B cell (primary cell): Measurements from ENCODE around the gene CEP128. TPM values are rescaled to one million over a fixed set of nuclear protein-coding genes. Genes with fewer than 3 reads are reported as not detected.

Experiments
- ATAC-seq: fragments of 200-7000 bp; cut with Tn5 transposase; one replicate; pipeline ENCODE4 v1.10.0; 2021; ENCODE audit warnings: low read depth, mild to moderate bottlenecking, moderate number of reproducible peaks, moderate library complexity
- CTCF ChIA-PET: fragments of 350-600 bp; sonication (Branson Sonifier 250); formaldehyde crosslinking; loops from one replicate; lab custom pipeline; 2021; ENCODE audit warnings: antibody characterized with exemption, inconsistent platforms; lab: Charles Lee
- POLR2A ChIA-PET: fragments of 350-600 bp; sonication (Branson Sonifier 250); formaldehyde crosslinking; loops from one replicate; lab custom pipeline; 2021; ENCODE audit warnings: antibody characterized with exemption; lab: Charles Lee
- DNase-seq: peaks from one replicate; pipeline ENCODE4 v3.0.0; 2013
- H2AFZ ChIP-seq: 2 replicates; pipeline ENCODE4 v1.6.1; 2012; ENCODE audit warnings: mild to moderate bottlenecking, low read depth, low read length; ENCODE audit not compliant: insufficient read depth, poor library complexity, severe bottlenecking
- H3K27ac ChIP-seq, 2 donors: 1 replicate in 1 of 2; 2 replicates in 1 of 2; pipeline ENCODE4 v1.5.1; 2012 to 2013; ENCODE audit warnings: low read length in 2 of 2, mild to moderate bottlenecking in 2 of 2, moderate library complexity in 1 of 2
- H3K27me3 ChIP-seq, 4 experiments: fragments of 200-600 bp in 1 of 4; sonication (generic) in 1 of 4; replicated peaks in 1 of 4; 1 replicate in 2 of 4; 2 replicates in 2 of 4; pipeline versions ENCODE4 v1.6.1 to v1.7.0; 2013 to 2016; ENCODE audit warnings: low read length in 3 of 4, mild to moderate bottlenecking in 2 of 4, mixed read lengths in 1 of 4, moderate library complexity in 1 of 4; ENCODE audit not compliant: insufficient read depth in 4 of 4, control insufficient read depth in 3 of 4; ENCODE audit errors: control extremely low read depth in 1 of 4
- H3K36me3 ChIP-seq, 2 experiments: replicated peaks in 1 of 2; 1 replicate in 1 of 2; 2 replicates in 1 of 2; pipeline versions ENCODE4 v1.6.1 to v1.7.1; 2013; ENCODE audit warnings: low read length in 1 of 2; ENCODE audit not compliant: insufficient read depth in 2 of 2, control insufficient read depth in 1 of 2; ENCODE audit errors: control extremely low read depth in 1 of 2, extremely low read depth in 1 of 2
- H3K4me1 ChIP-seq, 2 donors: fragments of 200-600 bp in 1 of 2; sonication (generic) in 1 of 2; 1 replicate in 1 of 2; 2 replicates in 1 of 2; pipeline versions ENCODE4 v1.5.1 to v1.6.1; 2013 to 2017; ENCODE audit warnings: low read length in 2 of 2; ENCODE audit not compliant: control insufficient read depth in 2 of 2, insufficient read depth in 2 of 2
- H3K4me2 ChIP-seq: replicated peaks from 2 replicates; pipeline ENCODE3; 2012; ENCODE audit warnings: mild to moderate bottlenecking, low read depth, low read length; ENCODE audit not compliant: poor library complexity, severe bottlenecking
- H3K4me3 ChIP-seq, 5 experiments: fragments of 200-600 bp in 1 of 5; sonication (generic) in 1 of 5; 1 replicate in 3 of 5; 2 replicates in 2 of 5; pipeline versions ENCODE4 v1.5.1 to v1.7.0; 2011 to 2016; ENCODE audit warnings: low read length in 4 of 5, mild to moderate bottlenecking in 4 of 5, low read depth in 2 of 5, control low read depth in 1 of 5, moderate library complexity in 1 of 5; ENCODE audit not compliant: insufficient read depth in 1 of 5; ENCODE audit errors: control extremely low read depth in 1 of 5, extremely low read depth in 1 of 5
- H3K79me2 ChIP-seq: fragments of 200-600 bp; sonication (generic); one replicate; pipeline ENCODE4 v1.6.0; 2016; ENCODE audit warnings: low read length; ENCODE audit not compliant: control insufficient read depth, insufficient read depth
- H3K9ac ChIP-seq: fragments of 200-600 bp; sonication (generic); 2 replicates; pipeline ENCODE4 v1.6.1; 2017; ENCODE audit warnings: mild to moderate bottlenecking, low read length, moderate library complexity
- H3K9me3 ChIP-seq, 3 donors: one replicate each; pipeline versions ENCODE4 v1.6.1 to v1.7.1; 2013; ENCODE audit warnings: low read length in 2 of 3; ENCODE audit not compliant: control insufficient read depth in 2 of 3, insufficient read depth in 1 of 3; ENCODE audit errors: control extremely low read depth in 1 of 3
- H4K20me1 ChIP-seq: 2 replicates; pipeline ENCODE4 v1.6.0; 2012; ENCODE audit warnings: mild to moderate bottlenecking, low read length; ENCODE audit not compliant: insufficient read depth, control insufficient read depth, poor library complexity, severe bottlenecking
- H3K27ac Mint-ChIP-seq: one replicate; pipeline ENCODE4 v1.8.0; 2021; ENCODE audit warnings: mixed read lengths
- H3K27me3 Mint-ChIP-seq: one replicate; pipeline ENCODE4 v1.8.0; 2021; ENCODE audit warnings: mixed read lengths
- H3K4me1 Mint-ChIP-seq: one replicate; pipeline ENCODE4 v1.8.0; 2021; ENCODE audit warnings: mixed read lengths
- H3K4me3 Mint-ChIP-seq: one replicate; pipeline ENCODE4 v1.8.0; 2021; ENCODE audit warnings: mixed read lengths
- H3K9me3 Mint-ChIP-seq: one replicate; pipeline ENCODE4 v1.8.0; 2022; ENCODE audit warnings: mixed read lengths; ENCODE audit not compliant: insufficient read depth
- EZH2 ChIP-seq: IDR thresholded peaks from 2 replicates; pipeline ENCODE4 v1.6.1; 2012; ENCODE audit warnings: borderline replicate concordance, low read depth, mild to moderate bottlenecking, moderate library complexity, low read length; ENCODE audit not compliant: insufficient read depth, poor library complexity, severe bottlenecking
- WGBS: methylation state at CpG from one replicate; pipeline ENCODE4 v1.1.5; 2013; ENCODE audit warnings: missing lambda C conversion rate; ENCODE audit not compliant: insufficient coverage; 5-methylcytosine and 5-hydroxymethylcytosine counted together
- intact Hi-C: fragments of 100-400 bp; cut with micrococcal nuclease; formaldehyde crosslinking; loops from one replicate; pipeline ENCODE4 v1.10.0; 2022
- polyA plus RNA-seq: library from polyadenylated mRNA; depleted of rRNA; stranded (reverse); fragments of >200 nt; gene quantifications from 2 replicates; pipeline ENCODE4 v1.2.3, GENCODE V29; 2012
- total RNA-seq, 2 donors: library from RNA; stranded (reverse); fragments of 120-200 nt in 1 of 2; gene quantifications; 1 replicate in 1 of 2; 2 replicates in 1 of 2; pipeline versions ENCODE4 v1.2.3 to v1.2.4, GENCODE V29; 2013 to 2022
- TF ChIP-seq, protein P1 (sequence below): fragments of 200-600 bp; IDR thresholded peaks from one replicate; pipeline ENCODE4 v1.8.0; 2022; ENCODE audit warnings: antibody characterized with exemption, mild to moderate bottlenecking

CEP128 gene
- total and polyA plus RNA-seq, 2 donors (not counting 1 experiment from before 2014, with no cell fraction given), result 1.1 to 31.6 TPM

GRCh38 chr14:80868260-80868659, 73.3 kb downstream of the CEP128 start:
- H3K4me1 ChIP-seq, result no peaks in the 10 kb centered on the region
- H3K27me3 ChIP-seq, result no peaks in the 10 kb centered on the region
- no CpG with 5 or more reads among the region's 1 CpG for WGBS
- H3K9me3 ChIP-seq, result peaks cover 8 to 27% (median 12%) of the 10 kb centered on the region in 3 donors
- Mint-ChIP-seq H3K4me1 (no peaks in the 10 kb centered on the region), H3K27ac (no peak overlapping the region), H3K9me3 (peaks cover 7% of the 10 kb centered on the region), H3K27me3 (no peaks in the 10 kb centered on the region), H3K4me3 (no peak overlapping the region)
- DNase-seq (no peak), ATAC-seq (no peak)
- no peak overlapping the region for H3K9ac ChIP-seq
- H3K36me3 ChIP-seq, result no peaks in the 10 kb centered on the region
- ChIA-PET CTCF (no interaction called here), POLR2A (no interaction called here)
- no peak overlapping the region for H3K4me3 ChIP-seq
- H2AFZ ChIP-seq, result no peak overlapping the region
- no peak overlapping the region for H3K4me2 ChIP-seq
- TF ChIP-seq, protein P1, sequence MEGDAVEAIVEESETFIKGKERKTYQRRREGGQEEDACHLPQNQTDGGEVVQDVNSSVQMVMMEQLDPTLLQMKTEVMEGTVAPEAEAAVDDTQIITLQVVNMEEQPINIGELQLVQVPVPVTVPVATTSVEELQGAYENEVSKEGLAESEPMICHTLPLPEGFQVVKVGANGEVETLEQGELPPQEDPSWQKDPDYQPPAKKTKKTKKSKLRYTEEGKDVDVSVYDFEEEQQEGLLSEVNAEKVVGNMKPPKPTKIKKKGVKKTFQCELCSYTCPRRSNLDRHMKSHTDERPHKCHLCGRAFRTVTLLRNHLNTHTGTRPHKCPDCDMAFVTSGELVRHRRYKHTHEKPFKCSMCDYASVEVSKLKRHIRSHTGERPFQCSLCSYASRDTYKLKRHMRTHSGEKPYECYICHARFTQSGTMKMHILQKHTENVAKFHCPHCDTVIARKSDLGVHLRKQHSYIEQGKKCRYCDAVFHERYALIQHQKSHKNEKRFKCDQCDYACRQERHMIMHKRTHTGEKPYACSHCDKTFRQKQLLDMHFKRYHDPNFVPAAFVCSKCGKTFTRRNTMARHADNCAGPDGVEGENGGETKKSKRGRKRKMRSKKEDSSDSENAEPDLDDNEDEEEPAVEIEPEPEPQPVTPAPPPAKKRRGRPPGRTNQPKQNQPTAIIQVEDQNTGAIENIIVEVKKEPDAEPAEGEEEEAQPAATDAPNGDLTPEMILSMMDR, result no peak
- TF ChIP-seq EZH2, result no peak
- intact Hi-C loops, result no loop called here
- no peaks in the 10 kb centered on the region for H3K79me2 ChIP-seq
- H4K20me1 ChIP-seq, result no peaks in the 10 kb centered on the region
- H3K27ac ChIP-seq, result no peak overlapping the region

- Histone ChIP-seq H3K9ac (no peak overlapping the region), H3K4me3 (no peak overlapping the region), H3K36me3 (no peaks in the 10 kb centered on the region), H3K27me3 (no peaks in the 10 kb centered on the region), H3K27ac (no peak overlapping the region), H3K9me3 (peaks cover 8 to 27% (median 12%) of the 10 kb centered on the region in 3 donors), H3K4me2 (no peak overlapping the region), H2AFZ (no peak overlapping the region), H3K4me1 (no peaks in the 10 kb centered on the region), H4K20me1 (no peaks in the 10 kb centered on the region), H3K79me2 (no peaks in the 10 kb centered on the region)
- H3K27me3 Mint-ChIP-seq, result no peaks in the 10 kb centered on the region
- intact Hi-C loops, result no loop called here
- H3K4me3 Mint-ChIP-seq, result no peak overlapping the region
- TF ChIP-seq, protein P1, result no peak
- TF ChIP-seq EZH2, result no peak
- H3K4me1 Mint-ChIP-seq, result no peaks in the 10 kb centered on the region
- H3K27ac Mint-ChIP-seq, result no peak overlapping the region
- no peak for DNase-seq
- ATAC-seq, result no peak
- CTCF ChIA-PET, result no interaction called here
- POLR2A ChIA-PET, result no interaction called here
- H3K9me3 Mint-ChIP-seq, result peaks cover 7% of the 10 kb centered on the region
- no CpG with 5 or more reads among the region's 2 CpGs for WGBS
Measured at GRCh38 chr14:80867798-80868197, 73.7 kb downstream of the CEP128 start.
